Muscle layer of colon (tissue), 2 donors: ENCODE results near the gene LTB4R2.

Experiments used
- H3K27ac ChIP-seq: one replicate; pipeline ENCODE4 v1.7.0; 2013; ENCODE audit warnings: low read depth, mild to moderate bottlenecking, low read length, moderate library complexity
- H3K27me3 ChIP-seq, 2 donors: one replicate each; pipeline ENCODE4 v1.7.0; 2013; ENCODE audit warnings: low read length in 2 of 2, mild to moderate bottlenecking in 2 of 2; ENCODE audit not compliant: insufficient read depth in 2 of 2, control insufficient read depth in 1 of 2
- H3K36me3 ChIP-seq: one replicate; pipeline ENCODE4 v1.7.0; 2013; ENCODE audit warnings: mild to moderate bottlenecking, low read length; ENCODE audit not compliant: insufficient read depth
- H3K4me1 ChIP-seq: one replicate; pipeline ENCODE4 v1.7.0; 2013; ENCODE audit warnings: mild to moderate bottlenecking, low read length; ENCODE audit not compliant: insufficient read depth
- H3K4me3 ChIP-seq, 2 donors: one replicate each; pipeline ENCODE4 v1.7.0; 2013; ENCODE audit warnings: low read length in 2 of 2, low read depth in 1 of 2, mild to moderate bottlenecking in 1 of 2, moderate library complexity in 1 of 2
- H3K9ac ChIP-seq: one replicate; pipeline ENCODE4 v1.7.0; 2013; ENCODE audit warnings: low read length
- H3K9me3 ChIP-seq: one replicate; pipeline ENCODE4 v1.7.0; 2013; ENCODE audit warnings: mild to moderate bottlenecking, low read length
- donor health status: abdominal sarcoma.
- donor health status: Adenocarcinoma of cecum.

LTB4R2 gene

DNA sequence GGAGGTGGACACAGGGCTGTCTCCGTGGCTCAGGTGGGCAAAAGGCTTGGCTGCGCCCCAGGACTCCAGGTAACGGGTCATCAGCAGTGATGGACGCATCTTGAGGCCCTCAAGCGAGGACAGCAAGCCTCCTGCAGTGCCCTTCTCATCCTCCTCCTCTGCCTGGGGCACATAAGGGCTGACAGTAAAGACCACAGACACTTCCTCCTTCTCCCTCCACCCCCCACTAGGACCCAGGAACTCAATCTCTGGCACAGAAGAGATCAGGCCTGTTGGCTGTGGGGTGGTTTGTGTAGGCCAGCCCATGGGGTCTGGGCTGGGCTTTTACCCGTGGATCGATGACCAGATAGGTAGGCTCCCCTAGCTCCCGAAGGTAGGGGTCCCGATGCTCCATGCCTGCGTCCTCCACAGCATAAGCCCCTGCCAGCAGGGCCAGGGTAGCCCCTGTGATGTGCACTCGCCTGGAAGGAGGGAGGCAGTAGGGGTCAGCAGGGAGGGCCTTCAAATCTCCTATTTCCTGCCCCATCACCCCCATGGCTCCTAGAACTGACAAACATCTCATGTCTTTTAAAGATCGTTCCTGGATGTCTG, 19.2 kb downstream of the LTB4R2 start:
- Histone ChIP-seq H3K9me3 (no peaks in the 10 kb centered on the region), H3K4me1 (peaks cover 20% of the 10 kb centered on the region), H3K27me3 (peaks cover 14 to 17% of the 10 kb centered on the region in 2 donors), H3K27ac (no peak overlapping the region), H3K36me3 (no peaks in the 10 kb centered on the region), H3K4me3 (no peak overlapping the region), H3K9ac (no peak overlapping the region)

DNA sequence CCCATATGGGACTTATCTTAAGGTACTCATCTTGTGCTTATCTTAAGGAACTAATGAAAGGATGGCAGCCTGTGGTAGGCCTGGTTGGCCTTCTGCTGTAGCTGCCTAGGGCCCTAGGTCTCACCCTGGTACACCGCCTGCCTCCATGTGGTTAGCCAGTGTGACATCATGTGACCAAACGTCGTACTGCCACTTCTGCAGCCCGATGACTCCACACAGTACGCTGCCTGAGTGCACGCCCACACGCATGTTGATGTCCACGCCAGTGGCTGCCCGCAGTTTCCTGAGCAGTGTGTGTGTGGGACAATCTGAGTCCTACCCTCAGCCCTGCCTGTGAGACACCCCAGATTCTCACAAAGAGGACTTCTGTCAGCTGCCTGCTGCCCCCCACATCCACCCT, 19.8 kb downstream of the LTB4R2 start:
- Histone ChIP-seq H3K27ac (no peak overlapping the region), H3K4me3 (no peak overlapping the region), H3K4me1 (peaks cover 24% of the 10 kb centered on the region), H3K36me3 (no peaks in the 10 kb centered on the region), H3K9ac (no peak overlapping the region), H3K27me3 (peaks cover 19 to 22% of the 10 kb centered on the region in 2 donors), H3K9me3 (no peaks in the 10 kb centered on the region)

DNA sequence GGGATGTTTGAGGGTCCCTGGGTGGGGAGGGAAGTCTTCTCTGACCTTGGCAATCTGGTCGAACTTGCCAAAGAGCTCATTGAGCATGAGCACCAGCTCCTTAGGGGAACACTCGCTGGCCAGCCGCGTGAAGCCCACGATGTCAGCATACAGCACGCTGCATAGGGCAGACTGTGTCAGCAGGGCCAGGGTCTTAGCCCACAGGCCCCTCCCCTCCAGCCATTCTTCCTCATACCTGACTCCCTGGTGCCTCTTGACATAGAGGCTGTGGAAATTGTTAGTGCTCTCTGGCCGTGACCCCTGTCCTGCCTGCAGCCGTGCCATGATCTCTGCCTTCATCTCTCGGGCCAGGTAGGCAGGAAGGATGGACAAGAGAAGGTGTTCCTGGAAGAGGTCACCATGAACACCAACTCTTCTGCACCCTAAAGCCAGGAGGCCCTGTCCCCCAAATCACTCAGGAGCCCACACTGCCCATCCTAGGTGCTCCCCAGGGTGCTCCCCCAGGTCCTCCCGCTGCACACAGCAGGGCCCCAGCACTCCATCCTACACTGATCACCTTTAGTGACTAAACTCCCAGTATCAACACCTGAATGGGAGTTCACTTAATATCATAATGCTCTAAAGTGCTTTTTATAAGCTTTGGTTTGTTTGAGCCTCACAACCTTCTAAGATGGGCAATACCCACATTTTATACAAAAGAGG, 21.2 kb downstream of the LTB4R2 start:
- peaks cover 29% of the 10 kb centered on the region in 2 donors for H3K27me3 ChIP-seq

DNA sequence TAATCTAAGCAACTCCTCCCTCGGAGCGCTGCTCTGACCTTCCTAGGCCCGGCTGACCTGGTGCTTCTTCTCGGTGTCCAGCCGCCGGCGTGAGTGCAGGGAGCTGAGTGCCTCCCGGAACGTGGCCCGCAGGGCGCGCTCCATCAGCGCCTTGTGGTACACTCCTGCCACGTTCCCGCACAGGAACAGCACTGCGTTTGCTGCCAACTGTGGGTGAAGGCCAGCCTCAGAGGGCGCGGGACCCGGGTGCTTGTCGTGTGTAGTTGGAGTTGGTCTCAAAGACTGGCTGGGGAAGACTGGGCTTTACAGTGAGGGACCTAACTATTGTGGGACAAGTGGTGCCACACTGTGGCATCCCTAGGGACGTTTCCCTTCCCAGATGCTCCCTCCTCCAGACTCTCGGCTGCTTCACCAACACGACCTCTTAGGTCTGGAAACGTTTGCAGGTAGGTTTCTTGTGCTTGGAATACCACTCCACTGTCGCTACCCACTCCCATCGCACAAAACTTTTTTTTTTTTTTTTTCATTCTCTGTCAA, 21.9 kb downstream of the LTB4R2 start:
- Histone ChIP-seq H3K27ac (no peak overlapping the region), H3K36me3 (no peaks in the 10 kb centered on the region), H3K9ac (no peak overlapping the region), H3K27me3 (peaks cover 34 to 36% of the 10 kb centered on the region in 2 donors), H3K4me3 (no peak overlapping the region), H3K9me3 (no peaks in the 10 kb centered on the region), H3K4me1 (peaks cover 24% of the 10 kb centered on the region)

More for the DNA sequence above, 21.2 kb downstream of the LTB4R2 start:
- no peak overlapping the region for H3K27ac ChIP-seq
- peaks cover 24% of the 10 kb centered on the region for H3K4me1 ChIP-seq
- H3K36me3 ChIP-seq, result no peaks in the 10 kb centered on the region
- no peak overlapping the region for H3K4me3 ChIP-seq
- no peak overlapping the region for H3K9ac ChIP-seq
- H3K9me3 ChIP-seq, result no peaks in the 10 kb centered on the region

DNA sequence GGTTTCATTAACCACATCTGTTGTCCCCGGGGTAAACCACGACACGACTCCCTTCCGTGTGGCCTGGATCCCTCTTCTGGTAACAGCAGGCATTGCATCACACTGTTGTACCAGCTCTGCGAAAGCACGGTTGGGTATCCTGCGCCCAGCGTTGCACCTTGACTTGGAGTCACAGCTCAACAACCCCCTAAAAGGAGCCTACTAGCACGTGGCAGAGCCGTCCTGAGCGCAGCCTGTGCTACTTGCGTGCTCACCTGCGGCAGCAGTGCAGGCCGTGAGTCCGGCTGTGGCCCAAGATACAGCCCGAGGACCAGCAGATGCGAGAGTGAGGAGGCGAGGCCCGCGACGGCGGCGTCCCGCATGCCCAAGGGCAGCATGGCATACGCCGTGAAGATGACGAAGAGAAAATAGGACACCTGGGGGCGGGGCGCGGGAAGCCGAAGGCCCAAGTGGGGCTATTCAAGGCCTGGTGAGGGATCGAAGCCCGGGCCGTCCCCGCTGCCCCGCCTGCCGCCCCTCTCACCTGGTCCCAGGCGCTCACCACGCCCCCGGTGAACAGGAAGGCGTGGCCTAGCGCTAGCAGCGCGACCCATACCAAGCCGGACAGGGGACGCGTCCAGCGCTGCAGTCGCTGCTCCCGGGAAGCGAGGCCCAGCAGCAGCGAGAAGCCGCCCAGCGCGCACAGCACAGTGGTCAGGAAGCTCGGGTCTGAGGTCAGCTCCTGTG, 22.5 kb downstream of the LTB4R2 start:
- no peak overlapping the region for H3K4me3 ChIP-seq
- peaks cover 24% of the 10 kb centered on the region for H3K4me1 ChIP-seq
- H3K27ac ChIP-seq, result no peak overlapping the region
- H3K36me3 ChIP-seq, result no peaks in the 10 kb centered on the region
- H3K27me3 ChIP-seq, result peaks cover 39 to 40% of the 10 kb centered on the region in 2 donors
- no peak overlapping the region for H3K9ac ChIP-seq
- H3K9me3 ChIP-seq, result no peaks in the 10 kb centered on the region

DNA sequence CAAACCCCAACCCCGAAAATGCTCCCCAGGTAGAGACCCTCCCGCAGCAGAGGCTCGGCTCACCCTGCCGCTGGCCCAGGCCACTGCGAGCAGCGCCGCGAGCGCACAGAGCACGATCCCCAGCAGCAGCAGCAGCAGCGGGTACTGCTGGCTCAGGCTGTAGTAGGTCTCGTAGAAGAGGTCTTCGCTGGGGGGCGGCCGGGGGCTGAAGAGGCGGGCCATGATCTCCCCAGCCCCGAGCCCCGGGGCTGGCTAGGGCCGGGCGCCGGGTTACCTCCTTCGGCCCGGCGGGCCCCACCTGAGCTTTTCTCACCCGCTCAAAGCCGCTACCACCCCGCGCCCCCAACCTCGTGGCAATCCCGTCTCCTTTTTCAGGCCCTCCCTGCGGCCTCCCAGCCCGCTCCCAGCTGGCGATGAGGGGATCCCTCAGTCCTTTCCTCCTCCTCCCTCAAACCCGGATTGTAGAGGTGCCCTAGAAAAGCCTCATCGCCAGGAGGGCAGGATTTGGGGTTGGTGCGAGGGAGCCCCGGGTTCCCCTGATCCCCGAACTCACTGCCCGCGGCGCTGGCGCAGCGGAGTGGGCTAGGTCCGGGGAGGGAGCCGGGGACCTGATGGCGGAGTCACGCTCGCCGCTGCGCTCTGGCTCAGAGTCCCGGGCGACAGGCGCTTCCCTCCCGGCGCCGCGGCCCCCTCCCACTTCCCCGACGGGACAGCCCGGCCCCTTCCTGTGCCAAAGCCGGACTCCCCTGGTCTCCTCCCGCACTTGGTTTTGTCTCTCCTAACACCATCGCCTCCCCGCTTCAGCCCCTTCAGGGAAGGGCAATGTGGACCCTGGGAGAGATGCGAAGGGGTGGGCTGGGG, 24.7 kb downstream of the LTB4R2 start, which contains the start of gene ADCY4:
ADCY4 (minus strand) TSS at position 641 of the 861 bp plus-strand sequence; CDS start at position 222, 419 bp downstream.
- no peak within 1 kb of the TSS for H3K9ac ChIP-seq

DNA sequence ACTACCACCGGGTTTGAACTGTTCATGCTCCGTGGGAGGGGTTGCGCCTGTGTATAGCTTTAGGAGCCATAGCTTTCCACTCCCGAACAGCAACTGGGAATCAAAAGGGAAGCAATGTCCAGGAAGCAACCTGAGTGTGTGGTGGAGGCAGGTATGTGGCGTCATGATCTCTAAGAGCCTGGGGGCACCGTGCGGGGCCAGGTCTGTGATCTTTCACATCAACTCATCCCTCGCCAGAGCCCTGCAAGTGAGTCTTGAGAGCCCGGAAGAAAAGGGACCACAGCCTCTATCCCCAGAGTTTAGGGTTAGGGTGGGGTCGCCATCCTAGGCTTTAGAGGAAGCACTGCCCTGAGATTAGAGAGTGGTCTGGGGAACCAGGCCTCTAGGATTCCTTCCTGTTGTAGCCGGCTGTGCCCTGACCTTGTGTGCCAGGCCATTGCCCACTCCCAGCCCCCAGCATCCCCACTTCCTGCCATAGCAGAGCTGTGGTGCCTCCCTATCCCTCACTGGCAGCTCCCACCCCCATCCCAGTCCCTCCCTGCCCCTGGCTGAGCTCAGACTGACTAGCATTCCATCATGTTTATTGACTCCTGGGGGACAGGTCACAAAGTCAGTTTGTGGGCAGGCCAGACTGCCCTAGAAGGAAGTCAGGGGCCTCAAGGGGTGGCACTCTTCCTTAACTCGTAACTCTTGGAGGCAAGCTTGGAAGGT, 25.7 kb downstream of the LTB4R2 start:
- Histone ChIP-seq H3K9me3 (no peaks in the 10 kb centered on the region), H3K4me1 (peaks cover 35% of the 10 kb centered on the region), H3K27me3 (peaks cover 39 to 41% of the 10 kb centered on the region in 2 donors), H3K36me3 (no peaks in the 10 kb centered on the region), H3K9ac (no peak overlapping the region), H3K4me3 (no peak overlapping the region), H3K27ac (no peak overlapping the region)

More for the DNA sequence above, 24.7 kb downstream of the LTB4R2 start, which contains the start of gene ADCY4:
- H3K4me3 ChIP-seq, result peak within 1 kb of the TSS; percentile 25 to 35
- no peaks in the 10 kb centered on the region for H3K36me3 ChIP-seq
- peaks cover 35% of the 10 kb centered on the region for H3K4me1 ChIP-seq
- H3K27me3 ChIP-seq, result peaks cover 39 to 41% of the 10 kb centered on the region in 2 donors
- H3K27ac ChIP-seq, result no peak within 1 kb of the TSS
- H3K9me3 ChIP-seq, result no peaks in the 10 kb centered on the region

DNA sequence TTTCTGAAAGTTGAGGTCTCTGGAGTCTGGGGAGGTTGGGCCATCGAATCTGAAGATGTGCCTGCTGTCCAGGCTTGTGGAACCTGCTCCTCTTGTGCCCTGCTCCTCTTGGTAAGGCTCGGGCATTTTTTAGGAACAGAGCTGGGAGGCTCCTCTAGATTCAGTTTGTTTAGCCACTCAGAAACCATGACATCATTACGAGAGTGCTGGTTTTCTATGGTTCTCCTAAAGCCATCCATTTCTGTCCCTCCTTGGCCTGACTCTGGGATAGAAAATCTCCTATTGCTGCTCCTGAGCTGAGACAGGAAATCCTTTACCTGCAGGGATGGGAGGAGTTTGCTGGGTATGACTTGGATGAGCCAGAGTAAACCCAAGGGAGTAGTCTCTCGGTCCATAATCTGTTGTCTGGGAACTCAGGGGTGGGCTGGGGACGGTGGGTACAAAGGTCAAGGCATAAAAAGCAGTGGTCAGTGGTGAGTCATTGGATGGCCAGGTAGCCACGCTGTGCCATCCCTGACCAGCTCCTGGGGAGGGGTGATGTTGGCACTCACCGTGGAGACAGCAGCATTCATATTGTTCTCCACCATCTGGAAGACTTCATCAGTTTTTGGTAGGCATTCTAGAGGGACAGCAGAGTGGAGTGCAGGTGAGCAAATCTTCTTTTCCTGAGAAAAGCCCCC, 27.3 kb downstream of the LTB4R2 start:
- no peak overlapping the region for H3K9ac ChIP-seq
- no peak overlapping the region for H3K27ac ChIP-seq
- H3K4me1 ChIP-seq, result peaks cover 31% of the 10 kb centered on the region
- H3K27me3 ChIP-seq, result peaks cover 38 to 40% of the 10 kb centered on the region in 2 donors
- no peaks in the 10 kb centered on the region for H3K9me3 ChIP-seq
- H3K4me3 ChIP-seq, result no peak overlapping the region
- no peaks in the 10 kb centered on the region for H3K36me3 ChIP-seq

DNA sequence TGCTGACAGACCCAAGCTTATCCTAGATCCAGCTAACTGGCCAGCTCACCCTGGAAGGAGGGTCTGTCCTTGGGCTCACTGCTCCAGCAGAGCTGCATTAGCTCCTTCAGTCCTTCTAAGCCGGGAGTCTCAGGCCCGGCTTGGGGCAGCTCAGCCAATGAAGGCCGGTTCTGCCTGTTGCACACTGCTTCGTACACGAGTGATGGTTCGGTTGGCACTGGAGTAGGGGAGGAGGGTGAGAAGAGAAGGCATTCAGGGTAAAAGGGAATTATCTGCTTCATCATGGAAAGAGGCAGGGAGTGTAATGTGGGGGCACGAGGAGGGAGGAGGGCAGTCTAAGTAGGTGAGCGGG, 27.9 kb downstream of the LTB4R2 start:
- H3K27ac ChIP-seq, result no peak overlapping the region
- H3K36me3 ChIP-seq, result no peaks in the 10 kb centered on the region
- no peak overlapping the region for H3K4me3 ChIP-seq
- H3K27me3 ChIP-seq, result peaks cover 33 to 35% of the 10 kb centered on the region in 2 donors
- H3K4me1 ChIP-seq, result peaks cover 26% of the 10 kb centered on the region
- H3K9ac ChIP-seq, result no peak overlapping the region
- no peaks in the 10 kb centered on the region for H3K9me3 ChIP-seq

DNA sequence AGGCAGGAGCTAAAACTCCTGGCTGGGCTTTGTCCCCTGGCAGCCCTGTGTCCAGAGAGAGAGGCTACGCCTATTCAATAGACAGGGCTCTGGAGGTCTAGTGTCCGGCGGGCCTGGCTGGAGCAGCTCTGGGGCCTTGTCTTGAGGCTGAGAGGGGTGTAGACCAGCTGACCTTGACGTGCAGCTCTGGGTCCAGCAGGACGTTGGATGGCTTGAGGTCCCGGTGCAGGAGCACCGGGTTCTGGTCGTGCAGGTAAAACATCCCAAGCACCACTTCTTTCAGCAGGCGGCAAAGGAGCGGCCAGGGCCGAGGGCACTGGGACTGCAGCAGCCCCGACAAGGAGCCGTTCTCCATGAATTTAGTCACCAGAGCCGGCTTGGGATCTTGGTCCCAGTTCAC, 28.9 kb downstream of the LTB4R2 start:
- H3K9me3 ChIP-seq, result no peaks in the 10 kb centered on the region
- no peaks in the 10 kb centered on the region for H3K36me3 ChIP-seq
- peaks cover 18% of the 10 kb centered on the region for H3K4me1 ChIP-seq
- H3K27ac ChIP-seq, result no peak overlapping the region
- H3K9ac ChIP-seq, result no peak overlapping the region
- peak overlapping the region in 1 of 2 donors; percentile 1 for H3K4me3 ChIP-seq
- H3K27me3 ChIP-seq, result peaks cover 28 to 29% of the 10 kb centered on the region in 2 donors
